Neural progenitor cell (in vitro differentiated cells): ENCODE measurements around the gene LZTS2. TPM values are rescaled to one million over a fixed set of nuclear protein-coding genes. Genes with fewer than 3 reads are reported as not detected.
"Not testable (repeated sequence)": the region's sequence is repeated elsewhere in the genome, so short reads cannot be mapped to it uniquely, and the experiment has no call there.

Experiments
- DNase-seq: peaks from one replicate; pipeline ENCODE4 v3.0.0-alpha.2; 2016; ENCODE audit warnings: low spot score
- H2AFZ ChIP-seq: fragments of 200-600 bp; sonication (generic); replicated peaks from 2 replicates; pipeline ENCODE4 v1.6.1; 2016; ENCODE audit warnings: antibody characterized with exemption
- H3F3A ChIP-seq: fragments of 200-600 bp; sonication (generic); 2 replicates; pipeline ENCODE4 v1.6.1; 2016; ENCODE audit warnings: antibody characterized with exemption, low read depth
- H3K27ac ChIP-seq: fragments of 200-600 bp; sonication (generic); 2 replicates; pipeline ENCODE4 v1.5.1; 2016; ENCODE audit warnings: mild to moderate bottlenecking
- H3K27me3 ChIP-seq: fragments of 200-600 bp; sonication (generic); 2 replicates; pipeline ENCODE4 v1.6.1; 2016; ENCODE audit warnings: mild to moderate bottlenecking, moderate library complexity
- H3K36me3 ChIP-seq: fragments of 200-600 bp; sonication (generic); 2 replicates; pipeline ENCODE4 v1.5.1; 2016
- H3K4me1 ChIP-seq: fragments of 200-600 bp; sonication (generic); 2 replicates; pipeline ENCODE4 v1.6.1; 2016; ENCODE audit warnings: mixed run types
- H3K4me2 ChIP-seq: fragments of 200-600 bp; sonication (generic); 2 replicates; pipeline ENCODE4 v1.6.1; 2016
- H3K4me3 ChIP-seq: fragments of 200-600 bp; sonication (generic); 2 replicates; pipeline ENCODE4 v1.5.1; 2016
- H3K79me2 ChIP-seq: fragments of 200-600 bp; sonication (generic); 2 replicates; pipeline ENCODE4 v1.6.1; 2016; ENCODE audit warnings: low read depth
- H3K9ac ChIP-seq: fragments of 200-600 bp; sonication (generic); 2 replicates; pipeline ENCODE4 v1.6.1; 2016
- H3K9me3 ChIP-seq: fragments of 200-600 bp; sonication (generic); 2 replicates; pipeline ENCODE4 v1.5.1; 2016; ENCODE audit warnings: low read depth
- H4K20me1 ChIP-seq: fragments of 200-600 bp; sonication (generic); 2 replicates; pipeline ENCODE4 v1.6.1; 2016; ENCODE audit warnings: low read depth
- H3K27ac Mint-ChIP-seq: 3 replicates; pipeline ENCODE4 v1.8.0; 2021; ENCODE audit warnings: mixed read lengths
- H3K27me3 Mint-ChIP-seq: 2 replicates; pipeline ENCODE4 v1.8.0; 2022; ENCODE audit warnings: low read depth, mild to moderate bottlenecking, inconsistent platforms, moderate library complexity, mixed read lengths; ENCODE audit not compliant: insufficient read depth
- H3K36me3 Mint-ChIP-seq: 3 replicates; pipeline ENCODE4 v1.8.0; 2021; ENCODE audit warnings: mixed read lengths
- H3K4me1 Mint-ChIP-seq: 3 replicates; pipeline ENCODE4 v1.8.0; 2021; ENCODE audit warnings: mixed read lengths
- H3K4me3 Mint-ChIP-seq: 3 replicates; pipeline ENCODE4 v1.8.0; 2021; ENCODE audit warnings: mild to moderate bottlenecking, moderate library complexity, mixed read lengths
- H3K9me3 Mint-ChIP-seq: 3 replicates; pipeline ENCODE4 v1.8.0; 2020; ENCODE audit warnings: mixed read lengths
- CTCF ChIP-seq: fragments of 200-600 bp; sonication (generic); IDR thresholded peaks from 2 replicates; pipeline ENCODE4 v1.5.1; 2017; ENCODE audit warnings: antibody characterized with exemption, mild to moderate bottlenecking
- EZH2 ChIP-seq: fragments of 200-600 bp; sonication (generic); IDR thresholded peaks from 2 replicates; pipeline ENCODE4 v1.6.1; 2017; ENCODE audit warnings: antibody characterized with exemption, mild to moderate bottlenecking, moderate library complexity
- EZH2phosphoT487 ChIP-seq: fragments of 200-600 bp; sonication (generic); IDR thresholded peaks from 2 replicates; pipeline ENCODE4 v1.6.1; 2017; ENCODE audit warnings: antibody characterized with exemption
- total RNA-seq: library from RNA; depleted of rRNA; stranded (reverse); fragments of >200 nt; gene quantifications from 2 replicates; pipeline ENCODE4 v1.2.3, GENCODE V29; 2015; ENCODE audit warnings: low replicate concordance

Gene LZTS2
- total RNA-seq, 1 donor from 2014 or later: 34.7 TPM

GRCh38 chr10:101031796-101032636 is 32.4 kb downstream of the LZTS2 start:
- Mint-ChIP-seq H3K4me1 (peaks cover 47% of the 10 kb centered on the region), H3K4me3 (peak overlapping the region; percentile 86), H3K27me3 (peaks cover 18% of the 10 kb centered on the region), H3K36me3 (no peaks in the 10 kb centered on the region), H3K9me3 (no peaks in the 10 kb centered on the region), H3K27ac (peak overlapping the region; percentile 62)
- Histone ChIP-seq H3K27me3 (peaks cover 84% of the 10 kb centered on the region), H3K9ac (no peak overlapping the region), H3K79me2 (no peaks in the 10 kb centered on the region), H4K20me1 (peaks cover 22% of the 10 kb centered on the region), H3K4me1 (peaks cover 43% of the 10 kb centered on the region), H3K4me3 (peak overlapping the region; percentile 40), H3K9me3 (no peaks in the 10 kb centered on the region), H3F3A (peaks cover 13% of the 10 kb centered on the region), H3K4me2 (peak overlapping the region; percentile 81), H2AFZ (no peak overlapping the region), H3K36me3 (no peaks in the 10 kb centered on the region), H3K27ac (no peak overlapping the region)
- peak; percentile 53 for DNase-seq
- TF ChIP-seq EZH2phosphoT487 (no peak), CTCF (no peak), EZH2 (peak; percentile 59)

GRCh38 chr10:101032637-101033224 is 33.1 kb downstream of the LZTS2 start:
- peaks cover 22% of the 10 kb centered on the region for H4K20me1 ChIP-seq
- peaks cover 41% of the 10 kb centered on the region for H3K4me1 Mint-ChIP-seq
- no peak overlapping the region for H3K9ac ChIP-seq
- H3K27ac Mint-ChIP-seq: peak overlapping the region; percentile 9
- TF ChIP-seq EZH2phosphoT487 (no peak), EZH2 (no peak), CTCF (no peak)
- H3K9me3 ChIP-seq: no peaks in the 10 kb centered on the region
- H3K4me2 ChIP-seq: peak overlapping the region; percentile 81
- peaks cover 40% of the 10 kb centered on the region for H3K4me1 ChIP-seq
- peaks cover 23% of the 10 kb centered on the region for H3K27me3 Mint-ChIP-seq
- H3F3A ChIP-seq: peaks cover 13% of the 10 kb centered on the region
- no peaks in the 10 kb centered on the region for H3K36me3 ChIP-seq
- H3K36me3 Mint-ChIP-seq: no peaks in the 10 kb centered on the region
- H3K27ac ChIP-seq: no peak overlapping the region
- peak overlapping the region; percentile 73 for H3K4me3 Mint-ChIP-seq
- no peaks in the 10 kb centered on the region for H3K9me3 Mint-ChIP-seq
- H3K79me2 ChIP-seq: no peaks in the 10 kb centered on the region
- DNase-seq: peak; percentile 61
- H3K4me3 ChIP-seq: peak overlapping the region; percentile 40
- no peak overlapping the region for H2AFZ ChIP-seq
- peaks cover 92% of the 10 kb centered on the region for H3K27me3 ChIP-seq

- no peaks in the 10 kb centered on the region for H3K9me3 ChIP-seq
- TF ChIP-seq EZH2phosphoT487: no peak
- TF ChIP-seq EZH2: no peak
- no peak for TF ChIP-seq CTCF
- peaks cover 13% of the 10 kb centered on the region for H3F3A ChIP-seq
- peaks cover 44% of the 10 kb centered on the region for H3K4me1 Mint-ChIP-seq
- H3K36me3 Mint-ChIP-seq: no peaks in the 10 kb centered on the region
- peaks cover 97% of the 10 kb centered on the region for H3K27me3 ChIP-seq
- no peak overlapping the region for H3K9ac ChIP-seq
- H3K79me2 ChIP-seq: no peaks in the 10 kb centered on the region
- H3K4me1 ChIP-seq: peaks cover 40% of the 10 kb centered on the region
- peaks cover 23% of the 10 kb centered on the region for H3K27me3 Mint-ChIP-seq
- H3K27ac Mint-ChIP-seq: no peak overlapping the region
- H4K20me1 ChIP-seq: peaks cover 22% of the 10 kb centered on the region
- H3K27ac ChIP-seq: no peak overlapping the region
- no peaks in the 10 kb centered on the region for H3K36me3 ChIP-seq
- no peak overlapping the region for H3K4me2 ChIP-seq
- H3K4me3 ChIP-seq: no peak overlapping the region
- DNase-seq: no peak
- no peak overlapping the region for H2AFZ ChIP-seq
- H3K9me3 Mint-ChIP-seq: no peaks in the 10 kb centered on the region
- no peak overlapping the region for H3K4me3 Mint-ChIP-seq
Measured at GRCh38 chr10:101033276-101033675, 33.7 kb downstream of the LZTS2 start.

GRCh38 chr10:101034404-101034803 is 34.8 kb downstream of the LZTS2 start:
- not testable (repeated sequence) for H3K27ac ChIP-seq, H3K9me3 Mint-ChIP-seq, H3K9ac ChIP-seq, H3K27ac Mint-ChIP-seq, H3K4me3 ChIP-seq, H3K36me3 Mint-ChIP-seq, DNase-seq, H2AFZ ChIP-seq, H3K9me3 ChIP-seq, H3K4me3 Mint-ChIP-seq, H3K36me3 ChIP-seq, H3K4me2 ChIP-seq, H3K79me2 ChIP-seq
- Histone ChIP-seq H3K4me1 (peaks cover 32% of the 10 kb centered on the region), H4K20me1 (peaks cover 22% of the 10 kb centered on the region), H3F3A (peaks cover 13% of the 10 kb centered on the region), H3K27me3 (peaks cover 99% of the 10 kb centered on the region)
- H3K27me3 Mint-ChIP-seq: peaks cover 23% of the 10 kb centered on the region
- peaks cover 37% of the 10 kb centered on the region for H3K4me1 Mint-ChIP-seq
